NCI-H510A treated with DMSO at 0.1 percent for 48 hours (cell line): Measurements from ENCODE around the gene GNL2.

Experiments
- DNase-seq: peaks from one replicate; lab custom pipeline; 2025; lab: John Stamatoyannopoulos, UW

Gene GNL2

DNA sequence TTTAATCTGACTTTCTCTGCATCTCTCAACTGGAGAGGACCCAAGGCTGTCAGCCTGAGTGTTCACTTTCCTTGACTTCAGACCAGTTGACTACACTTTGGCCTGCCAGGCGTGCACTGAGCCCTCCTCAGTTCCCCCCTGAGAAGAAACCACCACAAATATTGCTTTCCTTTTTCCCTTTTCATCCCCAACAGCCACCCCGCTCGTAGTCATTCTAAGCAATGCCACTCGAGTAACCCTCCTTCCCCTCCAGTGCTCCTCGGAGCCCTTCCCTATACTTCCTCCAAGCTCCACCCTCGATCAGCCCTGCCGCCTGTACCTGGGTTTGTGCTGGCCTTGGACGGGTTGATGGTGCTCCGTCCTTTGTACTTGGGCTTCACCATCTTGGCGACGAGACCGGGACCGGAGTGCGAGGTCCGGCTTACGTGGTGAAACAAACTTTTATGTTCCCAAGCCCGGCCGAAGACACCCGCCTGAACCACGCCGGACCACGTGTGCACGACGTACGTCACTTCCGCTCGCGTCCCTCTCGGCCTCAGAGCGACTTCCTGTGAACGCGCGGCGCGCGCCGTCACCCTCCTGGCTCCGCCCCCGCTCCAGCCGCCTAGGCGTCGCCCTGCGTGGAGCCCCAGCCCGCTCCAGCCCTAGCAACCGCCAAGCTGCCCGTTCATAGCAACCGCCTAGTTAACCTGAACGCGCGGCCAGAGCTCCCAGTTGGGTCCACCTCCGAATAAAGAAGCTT is at the start of gene GNL2:
TSS of gene GNL2 (minus strand) at position 498 of the 742 bp plus-strand sequence. CDS start at position 383, 115 bp downstream.
- DNase-seq: peak; percentile 100

DNA sequence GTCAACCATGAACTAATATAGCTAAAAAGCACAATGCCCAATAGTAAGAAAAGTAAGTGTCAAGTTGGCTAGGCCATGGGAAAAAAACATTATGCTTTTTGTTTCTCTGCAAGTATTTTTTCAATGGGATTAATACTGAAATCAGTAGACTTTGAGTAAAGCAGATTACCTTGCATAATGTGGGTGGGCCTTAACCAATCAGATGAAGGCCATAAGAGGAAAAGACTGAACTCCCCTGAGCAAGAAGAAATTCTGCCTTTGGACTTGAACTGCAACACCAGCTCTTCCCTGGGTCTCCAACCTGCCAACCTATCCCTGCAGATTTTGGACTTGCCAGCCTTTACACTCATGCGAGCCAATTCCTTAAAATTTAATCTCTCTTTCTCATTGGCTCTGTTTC is 45.3 kb upstream of the GNL2 start:
- DNase-seq: no peak

DNA sequence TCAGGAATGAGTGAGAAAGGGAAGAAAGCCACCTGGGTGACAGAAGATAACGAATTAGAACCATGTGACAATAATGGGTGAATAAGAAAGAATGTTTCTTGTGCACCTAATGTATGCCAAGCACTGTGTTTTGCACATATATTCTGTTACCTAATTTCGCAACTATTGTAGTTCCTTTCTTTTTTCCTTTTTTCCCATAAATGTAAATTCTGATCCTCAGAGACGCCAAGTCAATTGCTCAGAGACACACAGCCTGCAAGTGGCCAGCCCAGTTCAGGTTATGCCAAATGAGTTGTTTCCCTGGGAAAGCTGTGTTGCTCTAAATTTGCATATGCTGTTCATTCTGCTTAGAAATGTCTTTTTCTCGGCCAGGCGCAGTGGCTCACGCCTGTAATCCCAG is 40.7 kb upstream of the GNL2 start:
- DNase-seq: no peak

DNA sequence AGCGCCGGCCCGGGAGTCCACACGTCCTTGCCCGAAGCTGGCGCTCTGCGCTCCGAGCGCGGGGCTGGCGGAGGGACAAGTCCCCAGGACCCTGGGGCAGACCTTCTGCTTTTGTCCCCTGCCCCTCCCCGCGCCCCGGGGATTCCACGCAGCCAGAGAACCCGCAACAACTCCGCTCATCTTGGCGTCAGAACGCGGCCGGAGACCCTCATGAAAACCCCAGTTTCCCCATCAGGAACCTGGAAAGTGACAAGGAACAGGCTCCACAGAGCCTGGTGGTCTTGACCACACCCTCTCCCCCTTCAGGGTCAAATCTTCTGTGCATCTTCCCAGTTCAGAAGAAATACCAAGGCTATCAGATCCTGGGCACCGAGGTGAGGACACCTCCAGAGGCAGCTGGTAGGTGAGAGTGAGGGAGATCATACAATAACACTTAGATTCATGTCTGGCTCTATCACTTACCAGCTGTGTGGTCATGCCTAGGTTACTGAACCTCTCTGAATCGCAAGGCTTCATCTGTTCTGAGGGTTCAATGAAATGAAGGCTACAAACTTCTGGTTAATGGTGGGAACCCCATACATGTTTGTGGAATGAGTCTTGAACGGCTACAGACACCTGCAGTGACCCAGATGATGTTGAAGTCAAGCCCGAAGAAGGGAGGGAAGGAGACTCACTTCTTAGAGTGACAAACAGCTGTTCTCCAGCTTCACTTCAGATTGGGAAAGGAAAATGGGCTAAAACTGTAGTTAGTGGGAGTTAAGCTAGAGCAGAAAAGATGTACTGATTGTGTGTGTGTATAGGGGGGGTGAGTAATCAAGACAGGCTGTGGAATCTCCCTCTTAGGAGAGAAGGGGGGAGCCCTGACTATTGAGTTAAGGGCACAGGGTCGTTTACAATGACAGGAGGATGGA is 39.5 kb upstream of the GNL2 start:
- DNase-seq: no peak

DNA sequence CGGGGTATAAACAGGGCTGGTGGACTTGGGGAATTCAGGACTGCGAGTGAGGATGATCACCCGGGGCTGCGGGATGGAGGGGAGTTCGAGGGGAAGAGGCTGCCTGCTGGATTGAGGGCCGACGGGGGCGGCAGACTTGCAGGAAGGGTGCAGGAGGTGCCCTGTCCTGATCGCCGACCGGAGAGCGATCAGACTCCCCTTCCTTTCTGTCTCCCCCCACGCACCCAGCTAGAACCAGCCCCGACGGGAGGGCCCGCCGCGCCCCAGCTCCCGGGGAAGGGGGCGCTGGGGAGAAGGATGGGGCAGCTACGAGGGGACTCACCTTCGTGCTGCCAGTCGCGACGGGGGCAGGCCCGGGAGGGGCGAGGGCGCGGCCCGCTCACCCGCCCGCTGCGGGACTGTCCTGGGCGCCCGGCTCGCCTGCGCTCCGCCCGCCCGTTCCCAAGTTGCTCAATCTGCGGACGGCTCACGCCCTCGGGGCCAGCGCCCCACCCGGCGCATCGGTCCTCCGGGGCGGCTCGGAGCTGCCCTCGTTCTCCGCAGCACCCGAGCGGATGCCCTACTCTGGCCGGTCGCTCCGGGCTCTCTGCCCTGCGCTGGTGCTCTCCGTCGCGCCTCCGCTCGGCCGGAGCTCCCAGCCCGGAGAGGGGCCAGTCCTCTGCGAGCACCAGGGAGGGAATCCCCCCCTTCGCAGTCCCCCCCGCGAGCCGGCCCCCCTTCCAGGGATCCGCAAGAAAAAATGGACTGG is 38.7 kb upstream of the GNL2 start, which contains the start of gene RSPO1:
TSS of gene RSPO1 (minus strand) at position 649 of the 748 bp plus-strand sequence. CDS start 5,231 bp downstream, outside the sequence.
- DNase-seq: peak; percentile 83

DNA sequence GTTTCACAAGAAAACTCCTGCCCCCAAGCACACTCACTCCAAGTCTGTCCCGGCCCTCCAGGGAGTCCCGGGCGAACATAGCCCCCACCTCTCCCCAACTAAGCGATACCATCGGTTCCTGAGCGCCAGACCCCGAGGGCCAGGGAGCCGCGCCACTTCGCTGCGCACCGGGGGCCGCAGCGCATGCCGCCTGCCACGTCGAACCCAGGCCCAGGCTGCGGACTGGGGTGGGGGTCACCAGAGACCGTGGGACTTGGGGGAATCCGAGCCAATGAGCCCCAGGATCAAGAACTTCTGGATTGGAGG is 38.2 kb upstream of the GNL2 start:
- DNase-seq: no peak

DNA sequence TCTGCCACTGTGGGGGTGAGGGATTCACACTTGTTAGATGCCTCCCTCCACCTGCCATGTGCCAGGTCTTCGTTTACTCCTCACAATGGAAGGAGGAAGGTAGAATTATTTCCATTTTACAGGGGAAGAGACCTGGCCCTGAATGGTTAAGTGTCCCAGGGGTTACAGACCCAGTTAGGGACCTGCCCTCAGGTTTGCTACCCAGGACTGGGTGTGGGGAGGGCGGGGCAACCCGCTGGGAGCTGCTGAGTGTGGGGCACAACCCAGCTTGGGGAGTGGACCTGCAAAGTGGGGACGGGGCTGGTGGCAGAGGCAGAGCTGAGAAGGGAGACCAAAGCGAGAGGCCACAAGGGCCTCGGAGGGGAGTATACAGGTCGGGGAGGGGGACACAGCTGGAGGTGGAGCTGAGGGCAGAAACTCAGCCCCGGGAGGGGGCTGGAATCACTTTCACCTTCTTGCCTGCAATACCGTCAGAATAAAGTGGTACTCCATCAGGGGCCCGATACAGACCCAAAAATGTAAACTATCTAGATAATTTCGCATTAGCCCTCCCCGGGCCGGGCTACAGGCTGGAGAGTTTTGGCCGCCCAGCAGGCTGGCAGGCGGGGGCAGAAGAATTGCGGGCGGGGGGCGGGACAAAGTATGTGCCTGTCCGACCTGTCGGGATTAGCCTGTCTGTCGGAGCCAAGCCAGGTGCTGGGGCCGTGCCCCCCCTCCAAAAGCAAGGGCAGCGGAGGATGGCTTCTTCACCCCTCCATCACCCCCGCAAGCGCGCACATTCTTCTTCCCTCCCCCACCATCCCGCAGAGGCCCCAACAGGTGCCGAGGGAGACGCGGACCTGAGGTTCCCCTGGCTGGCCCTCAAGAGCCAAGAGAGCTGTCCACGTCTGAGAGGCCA is 37.6 kb upstream of the GNL2 start:
- DNase-seq: no peak

DNA sequence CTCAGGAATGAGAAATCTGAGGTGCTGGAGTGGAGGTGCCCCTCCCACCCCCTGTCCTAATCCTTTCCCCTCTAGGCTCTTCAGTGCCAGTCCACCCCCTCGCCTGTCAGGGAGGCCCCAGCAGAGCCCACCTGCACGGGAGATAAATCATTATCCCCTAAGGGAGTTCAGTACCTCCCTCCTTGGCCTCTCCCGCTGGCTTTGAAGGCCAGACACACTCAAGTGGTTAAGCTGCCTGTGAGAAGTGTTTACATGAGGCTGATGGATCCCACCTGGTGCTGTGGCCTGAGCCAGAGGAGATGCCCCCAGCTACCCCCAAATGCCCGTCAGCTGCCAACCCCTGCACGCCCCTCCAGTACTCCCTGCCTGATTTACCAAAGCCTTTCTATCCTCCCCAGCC is 35.3 kb upstream of the GNL2 start:
- no peak for DNase-seq

DNA sequence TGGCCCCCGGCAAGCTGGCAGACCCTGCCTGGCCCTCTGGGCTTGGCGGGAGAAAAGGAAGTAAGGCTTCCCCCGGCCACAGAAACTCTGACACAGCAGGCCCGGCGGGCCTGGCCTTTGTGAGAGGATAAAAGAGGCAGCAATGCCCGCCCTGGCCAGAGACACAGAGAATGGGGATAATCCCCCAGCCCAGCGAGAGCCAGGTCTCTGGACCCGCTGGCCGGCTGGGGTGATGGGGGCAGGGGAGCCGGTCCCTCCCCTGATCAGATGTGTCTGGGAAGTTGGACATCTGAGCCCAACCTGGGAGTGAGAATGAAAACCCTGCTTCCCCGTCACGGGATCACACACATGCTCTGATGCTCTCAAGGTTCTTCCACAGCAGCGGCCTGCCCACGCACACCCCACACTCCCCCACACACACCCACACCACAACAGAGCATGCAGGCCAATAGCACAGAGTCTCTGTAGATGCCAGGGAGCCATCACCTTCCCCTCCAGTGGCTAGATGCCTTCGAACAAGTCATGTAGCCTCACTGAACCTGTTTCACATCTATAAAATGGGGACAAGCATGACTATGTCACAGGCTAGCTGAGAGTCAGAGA is 34.8 kb upstream of the GNL2 start:
- DNase-seq: no peak

DNA sequence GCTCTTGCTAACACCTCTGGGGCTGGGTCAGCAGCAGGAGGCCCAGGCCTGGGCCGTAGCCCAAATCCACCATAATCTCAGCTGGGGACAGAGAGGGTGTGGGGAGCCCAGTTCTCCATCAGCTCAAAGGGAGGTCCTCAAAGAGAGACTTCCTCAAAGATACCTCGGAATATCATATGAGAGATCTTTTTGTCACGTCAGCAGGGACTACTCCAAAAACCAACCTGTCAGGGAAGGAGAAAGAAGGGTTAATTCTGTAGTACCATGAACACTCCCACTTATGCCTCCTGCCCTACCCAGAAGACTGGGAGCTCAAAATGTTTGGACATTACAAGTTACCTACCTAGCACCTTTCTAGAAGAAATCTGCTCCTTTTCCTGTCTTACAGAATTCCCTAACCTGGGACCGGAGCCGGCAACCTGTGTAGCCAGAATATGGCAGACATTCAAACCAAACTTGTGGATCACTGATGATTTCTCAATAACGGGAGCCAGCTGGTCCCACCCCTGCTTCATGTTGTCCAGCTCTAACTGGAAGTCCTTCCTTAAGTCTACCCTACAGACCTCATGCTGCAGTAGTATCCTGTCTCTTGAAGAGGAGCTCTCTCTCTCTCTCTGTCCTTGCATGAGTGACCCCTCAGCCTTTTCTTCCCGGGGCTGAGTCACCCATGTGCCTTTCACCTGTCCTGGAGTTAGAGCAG is 34.1 kb upstream of the GNL2 start:
- DNase-seq: no peak

DNA sequence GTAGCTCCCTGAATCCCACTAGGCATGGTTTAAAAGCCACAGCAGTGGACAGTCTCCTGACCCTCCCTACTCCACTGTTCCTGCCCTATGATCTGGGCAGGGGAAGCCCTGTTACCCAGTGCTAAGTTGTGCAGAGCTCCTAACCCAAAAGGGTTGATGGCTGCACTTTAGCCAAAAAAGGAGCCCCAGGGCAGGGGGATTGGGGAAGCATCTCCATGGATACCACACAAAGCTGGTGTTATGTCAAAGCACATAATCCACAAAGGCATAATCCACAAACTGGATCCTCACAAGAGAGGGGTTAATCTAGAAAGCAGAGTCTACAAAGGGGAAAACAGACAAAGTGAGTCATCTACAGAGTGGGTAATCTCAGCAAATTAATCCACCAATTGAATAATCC is 33.3 kb upstream of the GNL2 start:
- no peak for DNase-seq

DNA sequence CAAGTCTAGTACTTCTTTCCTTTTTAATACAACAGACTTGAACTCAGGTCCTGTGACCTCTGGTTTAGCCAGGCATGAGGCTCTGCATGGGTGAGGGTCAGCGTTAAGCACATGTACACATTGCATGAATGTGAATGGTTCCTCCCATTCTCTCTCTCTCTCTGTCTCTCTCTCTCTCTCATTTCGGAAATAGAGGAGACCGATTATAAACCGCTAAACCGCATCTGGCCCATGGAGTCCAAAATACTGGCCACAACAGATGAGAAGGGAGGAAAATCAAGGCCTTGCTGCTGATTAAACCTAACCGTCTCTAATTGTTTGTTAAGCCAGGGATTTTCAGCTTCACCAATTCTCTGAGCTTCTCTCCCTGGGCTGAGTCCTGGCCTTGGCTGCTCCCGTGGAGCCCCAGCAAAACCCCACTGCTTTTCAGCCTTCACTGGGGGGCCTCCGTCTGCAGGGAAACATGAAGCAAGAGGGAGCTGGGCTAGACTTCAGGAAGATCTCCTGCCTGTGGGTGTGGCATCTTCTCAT is 32.4 kb upstream of the GNL2 start:
- DNase-seq: no peak

DNA sequence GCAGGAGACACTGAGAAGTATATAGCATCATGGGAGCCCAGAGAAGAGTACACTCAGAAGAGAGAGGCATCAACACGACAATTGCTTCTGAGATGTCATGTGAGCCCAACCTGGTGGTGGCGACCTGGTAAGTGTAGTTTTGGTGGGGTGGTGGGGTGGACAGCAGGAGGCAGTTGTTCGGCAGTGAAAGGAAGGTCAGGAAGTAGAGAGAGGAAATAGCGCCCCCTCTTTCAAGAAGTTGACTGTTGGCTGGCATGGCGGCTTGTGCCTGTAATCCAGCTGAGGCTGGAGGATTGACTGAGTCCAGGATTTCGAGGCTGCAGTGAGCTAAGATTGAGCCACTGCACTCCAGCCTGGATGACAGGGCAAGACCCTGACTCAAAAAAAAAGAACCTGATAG is 26.4 kb upstream of the GNL2 start:
- DNase-seq: no peak

DNA sequence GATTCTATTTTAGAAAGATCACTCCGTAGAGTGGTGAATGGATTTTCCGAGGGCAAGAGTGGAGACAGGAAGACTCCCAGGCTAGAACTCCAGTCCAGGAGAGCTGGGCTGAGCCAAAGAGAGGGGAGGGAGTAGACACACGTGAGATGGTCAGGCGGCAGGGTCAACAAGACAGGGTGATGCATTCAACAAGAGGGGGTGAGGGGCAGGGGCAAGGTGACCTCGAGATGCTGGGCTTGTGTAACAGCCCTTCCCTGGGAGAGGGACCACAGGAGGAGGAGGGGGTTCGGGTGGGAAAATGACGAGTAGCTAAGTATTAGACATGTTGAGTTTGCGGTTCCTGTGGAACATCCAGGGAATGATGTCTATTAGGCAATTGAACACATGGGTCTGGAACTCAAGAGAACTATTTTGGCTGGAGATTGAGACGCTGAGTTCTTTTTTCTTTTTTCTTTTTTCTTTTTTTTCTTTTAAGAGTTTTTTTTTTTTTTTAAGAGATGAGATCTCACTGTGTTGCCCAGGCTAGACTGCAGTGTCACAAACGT is 25.7 kb upstream of the GNL2 start:
- DNase-seq: no peak

DNA sequence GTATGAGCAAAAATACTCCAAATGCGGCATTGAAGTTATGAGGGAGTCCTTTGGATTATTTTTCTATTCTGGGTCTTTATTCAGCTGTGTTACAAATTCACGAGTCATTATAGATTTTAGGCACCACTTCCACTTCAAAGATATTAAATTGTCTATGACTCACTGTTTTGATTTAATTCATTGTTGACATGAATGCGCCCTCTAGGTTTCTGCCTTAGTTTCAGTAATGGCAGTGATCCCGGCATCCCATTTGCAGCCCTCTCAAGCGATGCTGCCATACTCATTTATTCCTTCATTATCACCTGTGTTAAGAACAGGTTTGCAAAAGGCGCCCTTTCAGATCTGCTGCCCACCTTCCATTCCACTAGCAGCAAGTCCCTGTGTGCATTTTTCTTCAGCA is 25.0 kb upstream of the GNL2 start:
- no peak for DNase-seq

DNA sequence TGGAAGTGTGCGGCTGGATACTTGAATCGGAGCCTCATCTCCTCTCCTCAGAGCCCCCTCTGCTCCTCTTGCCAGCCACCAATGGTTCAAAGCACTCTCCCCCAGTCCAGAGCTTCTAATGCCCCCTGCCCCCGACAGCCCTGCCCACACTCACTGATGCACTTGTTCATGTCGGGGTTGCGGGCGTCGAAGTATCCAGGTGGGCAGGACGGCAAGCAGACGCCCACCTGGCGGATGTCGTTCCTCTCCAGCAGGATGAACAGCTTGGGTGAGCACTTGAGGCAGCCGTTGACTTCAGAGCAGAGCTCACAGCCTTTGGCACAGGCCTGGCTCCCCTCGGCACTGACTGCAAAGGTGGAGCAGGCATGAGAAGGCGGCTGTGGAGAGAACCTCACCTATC is 20.6 kb upstream of the GNL2 start:
- DNase-seq: no peak

DNA sequence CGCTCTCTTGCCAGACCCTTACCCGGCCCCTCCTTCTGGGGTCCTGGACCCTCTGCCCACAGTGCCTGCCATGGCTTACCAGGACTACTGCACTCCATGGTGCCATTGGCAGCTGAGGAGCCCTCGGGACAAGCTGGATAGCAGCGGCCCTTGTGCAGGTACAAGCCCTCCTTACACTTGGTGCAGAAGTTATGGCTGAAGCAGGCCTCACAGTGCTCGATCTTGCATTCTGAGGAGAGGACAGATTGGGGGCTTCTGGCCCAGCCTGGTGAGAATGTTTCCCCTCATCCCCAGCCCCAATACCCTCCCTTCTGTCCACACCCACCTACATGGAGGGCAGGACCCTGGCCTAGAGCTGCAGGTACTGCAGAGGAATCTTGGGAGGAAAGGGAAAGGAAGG is 18.4 kb upstream of the GNL2 start:
- DNase-seq: no peak

DNA sequence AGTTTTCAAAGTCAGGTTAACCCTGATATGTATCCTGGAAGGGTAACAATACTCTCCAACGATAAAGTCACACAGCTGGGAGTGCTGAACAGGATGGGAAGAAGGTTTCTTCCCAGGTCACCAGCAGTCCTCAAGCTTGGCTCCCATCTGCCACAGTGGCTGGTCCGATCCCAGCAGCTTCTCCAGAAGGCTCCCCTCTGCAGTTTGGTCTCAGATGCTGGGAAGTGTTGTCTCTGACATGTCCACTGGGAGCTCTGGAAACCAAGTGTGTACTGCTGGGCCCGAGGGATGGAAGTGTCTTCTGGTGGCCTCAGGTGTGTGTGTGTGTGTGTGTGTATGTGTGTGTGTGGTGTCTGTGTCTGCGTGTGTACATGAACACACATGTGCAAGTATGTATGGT is 16.4 kb upstream of the GNL2 start:
- no peak for DNase-seq

DNA sequence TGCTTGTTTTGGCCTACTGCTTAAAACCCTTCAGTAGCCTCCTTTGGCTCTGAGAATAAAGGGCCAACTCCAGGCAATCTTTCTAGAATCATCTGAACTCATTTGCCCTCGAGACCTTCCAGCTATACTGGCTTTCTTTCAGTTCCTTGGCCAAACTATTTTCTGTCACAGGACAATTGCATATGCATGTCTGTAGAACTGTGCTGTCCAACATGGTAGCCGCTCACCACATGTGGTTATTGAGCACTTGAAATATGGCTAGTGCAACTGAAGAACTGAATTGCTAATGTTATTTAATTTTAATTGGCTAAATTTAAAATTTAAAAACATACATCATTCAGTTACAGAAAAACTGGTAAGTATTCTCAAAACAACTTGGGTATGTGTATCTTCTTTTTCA is 14.3 kb upstream of the GNL2 start:
- no peak for DNase-seq

DNA sequence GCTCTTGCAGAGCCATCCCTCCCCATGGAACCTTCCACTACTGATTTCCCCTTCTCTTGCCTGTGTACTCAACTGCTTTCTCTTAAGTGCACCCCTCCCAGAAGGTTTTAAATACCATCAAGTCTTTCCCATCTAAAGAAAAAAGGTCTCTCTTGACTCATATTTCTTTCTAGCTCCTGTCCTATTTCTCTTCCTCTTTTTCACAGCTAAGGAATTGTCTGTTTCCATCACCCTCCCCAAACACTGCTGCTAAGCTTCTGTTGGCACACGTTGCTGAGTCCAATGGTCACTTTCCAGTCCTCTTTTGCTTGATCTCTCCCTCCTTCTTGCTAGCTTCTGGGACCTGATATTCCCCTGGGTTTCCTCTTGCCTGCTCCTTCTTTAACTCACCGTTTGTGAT is 13.3 kb upstream of the GNL2 start:
- no peak for DNase-seq
